GM18526 (cell line): Measurements from ENCODE around the gene MEG3.

ENCODE experiments used
- POLR2A ChIP-seq: IDR thresholded peaks from 3 replicates; pipeline ENCODE4 v1.6.1; 2011; ENCODE audit not compliant: insufficient read length; ENCODE audit errors: extremely low read depth

The MEG3 gene

DNA sequence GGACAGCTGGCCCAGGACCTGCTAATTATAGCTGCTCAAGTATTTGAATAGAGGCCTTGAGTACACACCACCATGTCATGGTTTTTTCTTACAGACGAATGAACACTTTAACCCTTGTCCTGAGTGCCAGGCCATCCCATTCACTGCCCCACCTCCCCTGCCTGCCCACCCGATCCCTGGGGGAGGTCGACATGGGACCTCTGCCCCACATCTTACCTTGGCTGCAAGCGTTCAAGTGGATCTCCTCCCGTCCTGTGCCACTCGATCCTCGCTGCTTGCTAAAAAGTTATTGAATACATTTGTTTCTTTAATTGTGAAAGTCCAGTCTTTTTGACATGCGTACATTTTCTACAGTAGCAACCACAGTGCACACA, 67.3 kb downstream of the MEG3 start:
- TF ChIP-seq POLR2A, result no peak

DNA sequence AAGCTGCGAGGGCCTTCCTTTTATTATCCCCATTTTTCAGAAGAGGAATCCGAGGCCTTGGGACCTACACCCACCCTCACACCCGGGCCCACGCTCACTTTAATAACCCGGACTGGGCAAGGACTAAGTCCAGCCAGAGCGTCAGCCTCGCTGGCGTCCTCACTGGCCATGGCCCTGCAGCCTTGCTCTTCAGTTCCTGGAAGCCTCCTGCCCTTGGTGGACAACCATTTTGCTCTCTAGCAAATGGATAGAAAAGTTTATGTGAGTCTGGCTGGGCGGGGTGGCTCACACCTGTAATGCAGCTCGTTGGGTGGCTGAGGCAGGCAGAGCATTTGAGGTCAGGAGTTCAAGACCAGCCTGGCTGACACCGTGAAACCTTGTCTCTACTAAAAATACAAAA, 67.8 kb downstream of the MEG3 start:
- TF ChIP-seq POLR2A, result no peak

DNA sequence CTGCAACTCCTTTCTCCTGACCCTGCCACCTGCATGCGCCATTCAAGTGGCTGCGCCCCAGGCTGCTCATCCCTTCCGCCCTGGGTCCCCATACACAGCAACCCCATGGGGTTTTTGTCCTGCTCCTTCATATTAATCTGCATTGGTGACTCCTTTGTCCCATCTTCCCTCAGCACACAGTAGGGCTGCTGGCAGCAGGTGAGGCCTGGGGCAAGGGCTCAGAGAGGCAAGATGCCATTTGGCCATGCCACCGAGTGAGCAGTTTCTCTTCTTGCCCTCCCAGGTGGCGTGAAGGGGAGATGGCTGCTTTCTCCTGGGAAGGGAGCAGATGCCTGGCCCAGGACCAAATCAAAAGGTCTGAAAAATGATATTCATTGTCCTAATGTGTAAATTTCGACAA, 68.5 kb downstream of the MEG3 start:
- no peak for TF ChIP-seq POLR2A

DNA sequence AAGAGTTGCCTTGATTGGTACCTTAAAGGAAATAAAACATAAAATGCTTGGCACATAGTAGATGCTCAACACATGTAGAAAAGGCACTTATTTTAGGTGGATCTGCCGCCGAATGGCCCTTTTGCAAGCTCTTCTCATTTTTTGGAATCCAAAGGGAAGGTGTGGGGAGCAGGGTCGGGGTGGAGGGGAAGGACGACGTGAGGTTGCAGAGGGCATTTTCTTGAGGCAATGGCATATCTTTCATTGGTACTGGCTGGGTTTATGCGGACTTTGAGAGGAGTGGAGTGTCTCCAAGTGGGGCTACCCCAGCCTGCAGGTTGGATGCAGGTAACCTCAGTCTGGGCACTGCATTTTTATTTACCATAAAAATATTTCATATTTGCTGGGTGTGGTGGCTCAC, 69.5 kb downstream of the MEG3 start:
- no peak for TF ChIP-seq POLR2A

DNA sequence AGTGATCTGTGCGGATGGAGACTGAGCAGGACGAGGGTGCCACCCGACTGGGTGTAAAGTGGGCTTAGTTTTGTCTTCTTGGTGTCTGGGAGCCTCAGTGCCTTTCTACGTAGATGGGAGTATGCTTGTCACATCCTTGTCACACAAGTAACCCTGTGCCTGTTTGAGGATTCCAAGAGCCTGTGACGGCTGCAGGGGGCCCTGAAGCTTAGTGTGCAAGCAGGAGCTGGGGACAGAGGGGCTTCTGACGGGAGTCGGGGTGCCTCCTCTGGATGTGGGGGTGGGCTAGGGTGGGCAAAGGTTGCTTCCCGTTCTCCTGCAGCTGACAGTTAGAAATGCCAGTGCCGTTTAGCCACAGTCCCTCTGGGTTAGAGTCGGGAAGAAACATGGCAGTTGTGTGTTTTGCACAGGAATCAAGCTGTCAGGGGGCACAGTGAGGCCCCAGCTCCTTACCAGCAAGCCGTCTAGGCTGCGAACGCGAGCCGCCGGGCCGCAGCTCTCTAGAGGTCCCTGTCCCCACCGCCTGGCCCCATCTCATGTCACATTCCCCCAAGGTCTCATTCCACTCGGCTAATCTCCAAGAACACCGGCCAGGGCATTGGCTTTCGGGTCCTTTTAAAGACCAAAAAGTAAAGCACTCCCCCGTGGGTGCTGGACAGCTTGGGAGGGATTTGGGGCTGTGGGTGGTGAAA, 70.6 kb downstream of the MEG3 start:
- no peak for TF ChIP-seq POLR2A

DNA sequence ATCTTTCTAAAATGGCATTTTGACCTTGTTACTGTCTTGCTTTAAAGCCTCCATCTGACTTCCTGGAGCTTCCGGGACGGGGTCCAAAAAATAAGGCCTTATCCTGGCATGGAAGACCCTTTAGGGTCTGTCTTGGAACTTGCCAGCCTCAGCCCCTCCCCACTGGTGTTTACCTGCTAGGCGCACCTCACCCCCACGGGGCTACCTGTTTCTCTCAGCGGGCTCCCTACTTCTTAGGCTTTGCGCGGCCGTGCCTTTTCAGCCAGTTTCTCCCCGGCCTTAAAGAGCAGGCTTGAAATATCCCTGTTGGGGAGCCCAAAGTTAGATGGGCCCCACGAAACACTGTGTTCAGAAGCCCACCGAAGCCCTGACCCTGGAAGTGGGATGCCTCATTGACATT, 72.5 kb downstream of the MEG3 start:
- no peak for TF ChIP-seq POLR2A

DNA sequence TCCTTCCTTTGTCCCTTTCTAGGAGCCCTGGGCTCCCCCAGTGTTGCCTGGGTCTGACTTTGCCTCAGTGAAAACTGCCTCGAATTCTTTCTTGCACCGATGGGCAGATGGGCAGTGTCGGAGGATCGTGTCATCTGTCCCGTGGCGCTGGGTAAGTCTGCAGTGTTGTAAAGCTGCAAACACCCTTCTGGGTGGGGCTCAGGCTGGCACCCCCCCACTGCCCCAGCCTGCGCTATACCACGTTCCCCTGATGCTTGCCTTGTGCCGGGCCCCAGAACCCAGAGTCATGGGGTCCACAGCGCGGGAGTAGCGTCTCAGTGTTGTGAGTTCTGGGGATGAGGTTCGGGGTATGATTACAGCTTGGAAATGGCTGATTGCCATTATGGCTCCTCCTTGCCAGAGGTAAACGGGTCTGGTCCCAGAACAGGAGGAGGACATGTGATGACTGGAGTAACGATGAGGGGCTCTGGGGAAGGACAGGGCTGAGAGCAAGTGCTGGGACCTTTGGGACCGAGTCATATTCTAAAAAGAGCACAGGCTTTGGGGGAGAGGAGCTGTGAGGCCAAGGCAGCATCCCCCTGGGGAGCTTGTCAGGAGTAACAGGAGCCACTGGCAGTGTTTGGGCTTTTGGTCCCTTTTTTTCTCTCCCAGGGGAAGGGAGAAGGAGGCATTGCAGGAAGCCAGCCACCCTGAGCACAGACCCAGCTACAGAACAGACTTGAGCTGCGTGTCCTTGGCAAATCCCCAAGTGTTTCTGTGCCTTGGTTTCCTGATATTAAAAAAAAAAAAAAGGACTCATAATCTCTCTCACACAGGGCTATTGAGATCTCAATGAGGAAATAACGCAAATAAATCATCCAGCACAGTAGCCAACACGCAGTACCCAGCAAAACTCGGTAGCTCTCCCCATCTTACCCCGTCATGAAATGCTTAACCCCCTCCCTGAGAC, 73.3 kb downstream of the MEG3 start:
- TF ChIP-seq POLR2A, result no peak

DNA sequence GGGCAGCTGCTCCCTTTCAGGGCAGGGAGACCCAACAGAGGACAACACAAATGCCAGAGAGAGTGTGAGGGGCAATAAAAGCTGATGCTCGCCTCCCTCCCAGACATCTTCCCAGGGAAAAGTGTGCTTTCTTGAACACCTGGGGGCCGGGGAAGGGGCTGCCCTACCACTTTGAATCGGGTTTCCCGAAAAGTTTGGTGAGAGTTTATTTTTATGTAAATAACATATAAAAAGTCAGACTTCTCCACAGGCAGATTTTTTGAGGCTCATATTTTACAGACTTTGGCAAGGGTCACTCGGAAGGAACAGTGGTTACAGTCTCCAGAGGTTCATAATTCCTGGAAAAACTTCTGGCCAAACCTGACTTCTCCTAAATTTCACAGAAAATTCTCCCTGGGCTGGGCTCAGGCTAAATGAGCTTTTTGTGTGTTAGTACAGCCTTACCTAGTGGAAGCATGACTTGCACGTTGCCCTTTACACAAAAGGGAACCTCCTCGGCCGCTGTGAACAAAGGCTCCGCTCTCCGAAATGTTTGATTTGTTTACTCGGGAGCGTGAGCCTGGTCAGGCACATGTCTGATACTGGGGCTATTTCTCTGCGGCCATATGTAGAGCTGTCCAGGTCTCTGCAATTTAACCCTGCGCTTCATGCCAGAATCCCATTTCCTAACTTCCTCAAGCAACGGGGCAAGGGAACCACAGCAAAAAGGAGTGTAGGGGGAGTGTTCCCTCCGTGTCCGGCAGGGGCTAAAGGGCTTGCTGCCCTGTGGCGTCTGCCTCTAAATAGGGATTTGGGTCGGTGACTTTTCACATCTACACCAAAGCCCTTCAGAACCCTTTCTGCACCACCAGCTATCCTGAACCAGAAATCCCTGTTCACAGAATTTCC, 74.2 kb downstream of the MEG3 start:
- TF ChIP-seq POLR2A, result no peak

DNA sequence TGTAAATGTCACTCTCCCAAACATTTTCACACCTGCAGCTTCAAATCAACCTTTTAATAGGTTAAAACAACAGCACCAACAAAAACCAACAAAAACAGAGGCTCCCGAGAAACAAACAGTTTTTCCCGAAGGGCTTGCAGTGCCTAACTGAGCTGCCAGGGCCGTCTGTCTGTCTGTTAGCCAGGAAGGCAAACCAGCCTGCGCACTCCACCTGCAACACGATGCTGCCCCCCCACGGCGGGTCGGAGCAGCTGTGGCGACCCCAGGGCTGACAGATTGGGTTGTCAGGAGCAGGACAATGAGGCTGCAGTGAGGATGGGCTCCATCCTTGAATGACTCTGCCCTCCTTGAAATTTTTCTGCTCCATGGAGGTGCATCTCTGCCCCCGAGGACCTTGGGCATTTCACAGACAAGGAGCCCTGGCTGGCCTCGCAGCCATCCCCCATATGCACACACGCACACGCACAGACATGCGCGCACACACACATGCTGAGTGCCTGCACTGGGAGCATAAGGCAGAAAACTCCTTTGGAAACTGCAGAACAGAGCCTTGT, 75.0 kb downstream of the MEG3 start:
- no peak for TF ChIP-seq POLR2A

DNA sequence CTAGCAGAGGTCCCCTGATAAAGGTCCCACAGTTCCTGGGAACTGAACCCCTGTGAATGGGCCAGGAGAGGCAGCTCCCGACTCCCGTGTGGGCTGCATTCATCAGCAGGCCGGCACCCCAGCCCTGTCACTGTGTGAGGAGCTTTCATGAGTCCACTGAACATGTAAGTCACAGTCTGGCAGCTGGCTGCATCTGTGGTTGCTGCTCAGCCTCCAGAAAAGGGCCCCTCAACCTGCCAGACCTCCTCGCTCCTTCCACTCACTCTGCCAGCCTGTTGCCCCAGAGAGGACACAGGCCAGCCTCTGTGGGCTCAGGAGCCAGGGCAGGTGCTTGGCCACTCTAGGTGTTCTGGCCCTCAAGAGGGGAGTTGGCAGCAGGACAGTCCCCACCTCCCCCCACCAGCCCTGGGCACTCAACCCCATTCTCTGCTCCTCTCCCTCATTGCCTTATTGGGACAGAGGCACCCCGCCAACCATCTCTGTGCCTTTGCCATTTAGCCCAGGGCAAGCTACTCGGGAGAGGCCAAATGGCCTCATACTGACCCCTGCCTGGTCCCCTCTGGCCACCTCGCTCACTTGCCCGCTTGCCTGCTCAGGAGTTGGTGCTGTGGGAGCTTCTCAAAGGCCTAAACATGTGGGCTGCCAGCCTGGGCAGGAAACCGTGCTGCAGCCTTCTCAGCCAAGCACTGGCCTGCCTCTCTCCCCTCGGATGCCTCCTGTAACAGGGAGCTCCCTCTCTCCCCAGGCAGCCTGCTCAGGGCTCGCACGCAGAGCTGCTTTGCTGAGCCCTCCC, 75.7 kb downstream of the MEG3 start:
- no peak for TF ChIP-seq POLR2A

DNA sequence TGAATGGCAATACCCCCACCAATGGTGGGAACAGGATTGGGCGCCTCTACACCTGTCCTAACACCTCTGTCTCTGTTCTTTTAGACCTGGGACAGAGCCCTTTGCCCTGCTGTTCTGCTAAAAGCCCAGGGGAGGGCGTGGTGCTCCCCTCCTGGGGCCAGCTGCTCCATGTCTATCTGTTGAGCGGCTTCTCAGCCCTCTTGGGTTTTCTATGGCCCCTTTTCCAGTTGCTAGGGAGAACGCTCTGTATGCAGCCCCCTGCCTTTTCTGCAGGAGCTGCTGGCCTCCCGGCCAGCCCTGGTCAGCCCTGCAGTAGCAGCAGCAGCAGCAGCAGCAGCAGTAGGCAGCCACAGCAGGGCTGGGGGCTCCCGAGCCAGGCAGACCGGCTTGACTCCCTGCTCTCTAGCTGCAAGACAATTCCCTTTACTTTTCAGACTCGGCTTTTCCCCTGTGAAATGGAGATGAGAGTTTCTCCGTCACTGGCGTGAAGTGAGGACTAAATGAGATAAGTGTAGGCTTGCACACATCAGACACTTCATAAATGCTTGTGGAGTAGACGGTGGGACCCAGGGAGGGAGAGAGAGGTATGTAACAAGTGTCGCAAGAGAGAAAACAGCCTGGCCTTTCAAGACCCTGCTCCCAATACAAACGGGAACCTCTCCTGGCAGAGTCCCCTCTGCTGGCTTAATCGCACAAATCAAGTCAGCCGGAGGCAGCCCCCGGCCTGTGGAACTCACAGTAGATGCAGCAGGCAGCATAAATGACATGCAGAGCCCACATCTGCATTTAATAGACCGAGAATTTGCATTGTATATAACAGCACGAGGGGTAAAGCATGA, 76.6 kb downstream of the MEG3 start:
- TF ChIP-seq POLR2A, result no peak

DNA sequence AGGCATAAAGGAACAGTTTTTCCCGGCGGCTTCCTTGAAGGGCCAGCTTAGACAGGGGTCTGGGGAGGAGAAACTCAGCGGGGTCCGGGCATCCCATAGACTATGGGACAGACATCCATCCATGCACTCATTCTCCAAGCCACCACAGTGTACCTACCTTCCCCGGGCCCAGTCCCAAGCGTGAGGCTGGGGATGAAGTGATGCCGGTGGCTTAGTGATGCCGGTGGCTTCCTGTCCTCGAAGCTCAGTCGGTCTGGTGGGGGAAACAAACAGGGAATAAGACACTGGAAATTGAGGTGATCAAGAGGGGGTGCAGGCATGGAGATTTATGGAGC, 77.2 kb downstream of the MEG3 start:
- TF ChIP-seq POLR2A, result no peak

DNA sequence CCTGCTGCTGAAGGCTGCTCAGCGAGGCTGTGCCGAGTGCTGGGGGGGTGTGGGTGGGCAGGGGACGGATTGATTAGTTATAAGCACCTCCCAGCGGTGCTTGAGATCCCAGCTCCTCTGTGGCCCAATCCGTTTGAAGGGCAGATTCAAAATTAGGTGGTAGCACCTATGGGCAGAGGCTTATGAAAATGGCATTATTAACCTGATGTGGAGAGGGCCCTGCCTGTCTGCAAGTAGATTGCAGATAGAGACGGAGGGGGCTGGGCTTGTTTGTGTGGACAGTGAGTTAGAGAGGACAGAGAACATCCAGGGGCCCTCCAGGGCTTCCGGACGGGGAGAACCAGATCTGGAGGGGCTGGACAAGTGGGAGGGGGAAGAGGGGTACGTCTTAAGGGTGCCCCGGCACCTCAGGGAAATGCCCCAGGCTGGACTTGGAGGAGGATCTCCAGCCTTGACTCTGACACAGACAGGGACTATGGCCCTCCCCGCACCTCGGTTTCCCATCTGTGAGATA, 77.8 kb downstream of the MEG3 start, which contains the start of gene RTL1:
RTL1 (minus strand) TSS at position 51 of the 514 bp plus-strand sequence. CDS start 18,934 bp downstream, outside the sequence.
- no peak for TF ChIP-seq POLR2A
